ENCODE measurements around the gene GTF2F2.

GTF2F2 gene

DNA sequence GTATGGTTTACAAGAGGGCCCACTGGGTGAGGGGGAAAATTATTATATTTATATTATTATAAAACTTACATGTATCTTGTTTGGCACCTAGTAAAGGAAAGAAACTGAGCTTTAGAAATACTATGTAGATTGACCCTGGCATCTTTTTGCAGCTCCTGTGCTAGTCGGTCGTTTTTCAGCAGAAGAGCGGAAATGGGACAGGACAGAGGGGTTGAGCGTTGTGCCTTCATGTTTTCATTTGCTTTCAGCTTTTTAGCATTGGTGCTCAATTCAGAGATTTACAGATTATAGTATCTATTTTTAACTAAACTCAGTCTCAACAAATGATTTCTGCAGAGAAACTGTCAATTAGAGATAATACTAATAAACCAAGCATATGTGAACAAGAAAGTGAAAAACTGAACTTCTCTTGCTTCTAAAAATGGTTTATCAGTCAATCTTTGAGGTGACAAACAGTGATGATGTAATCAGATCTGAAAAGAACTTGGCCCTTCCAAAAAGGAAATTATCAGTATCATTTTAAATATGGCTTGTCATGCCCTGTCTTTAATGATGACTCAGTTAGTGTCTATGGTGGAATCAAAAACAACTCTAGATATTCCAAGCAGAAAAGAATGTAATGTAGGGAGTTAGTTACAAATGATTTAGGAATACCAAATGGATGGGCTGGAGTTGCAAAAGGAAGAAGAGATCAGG is 137.5 kb downstream of the GTF2F2 start:
- Histone ChIP-seq H3K27me3 (ENCODE audit: insufficient read depth, poor library complexity, severe bottlenecking) (no peaks in the 10 kb centered on the region), H3K27ac (replicated peaks) (no peak overlapping the region), H3K4me3 (replicated peaks; ENCODE audit: insufficient read depth, low read length) (no peak overlapping the region)
- TF ChIP-seq REST (IDR thresholded peaks at IDR 0.05; ENCODE audit: insufficient replicate concordance, low read depth) (no peak), SPI1 (IDR thresholded peaks at IDR 0.05; ENCODE audit: borderline replicate concordance, low read depth) (no peak), GABPA (IDR thresholded peaks at IDR 0.05; ENCODE audit: low read depth) (no peak), POLR2AphosphoS5 (IDR thresholded peaks at IDR 0.05; ENCODE audit: low read depth) (no peak)
- TF ChIP-seq, protein P1, sequence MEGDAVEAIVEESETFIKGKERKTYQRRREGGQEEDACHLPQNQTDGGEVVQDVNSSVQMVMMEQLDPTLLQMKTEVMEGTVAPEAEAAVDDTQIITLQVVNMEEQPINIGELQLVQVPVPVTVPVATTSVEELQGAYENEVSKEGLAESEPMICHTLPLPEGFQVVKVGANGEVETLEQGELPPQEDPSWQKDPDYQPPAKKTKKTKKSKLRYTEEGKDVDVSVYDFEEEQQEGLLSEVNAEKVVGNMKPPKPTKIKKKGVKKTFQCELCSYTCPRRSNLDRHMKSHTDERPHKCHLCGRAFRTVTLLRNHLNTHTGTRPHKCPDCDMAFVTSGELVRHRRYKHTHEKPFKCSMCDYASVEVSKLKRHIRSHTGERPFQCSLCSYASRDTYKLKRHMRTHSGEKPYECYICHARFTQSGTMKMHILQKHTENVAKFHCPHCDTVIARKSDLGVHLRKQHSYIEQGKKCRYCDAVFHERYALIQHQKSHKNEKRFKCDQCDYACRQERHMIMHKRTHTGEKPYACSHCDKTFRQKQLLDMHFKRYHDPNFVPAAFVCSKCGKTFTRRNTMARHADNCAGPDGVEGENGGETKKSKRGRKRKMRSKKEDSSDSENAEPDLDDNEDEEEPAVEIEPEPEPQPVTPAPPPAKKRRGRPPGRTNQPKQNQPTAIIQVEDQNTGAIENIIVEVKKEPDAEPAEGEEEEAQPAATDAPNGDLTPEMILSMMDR (IDR thresholded peaks at IDR 0.05; ENCODE audit: insufficient read depth, low read length), result no peak
- DNase-seq (ENCODE audit: low read depth in 1 of 2, low spot score in 1 of 2), result no peak

DNA sequence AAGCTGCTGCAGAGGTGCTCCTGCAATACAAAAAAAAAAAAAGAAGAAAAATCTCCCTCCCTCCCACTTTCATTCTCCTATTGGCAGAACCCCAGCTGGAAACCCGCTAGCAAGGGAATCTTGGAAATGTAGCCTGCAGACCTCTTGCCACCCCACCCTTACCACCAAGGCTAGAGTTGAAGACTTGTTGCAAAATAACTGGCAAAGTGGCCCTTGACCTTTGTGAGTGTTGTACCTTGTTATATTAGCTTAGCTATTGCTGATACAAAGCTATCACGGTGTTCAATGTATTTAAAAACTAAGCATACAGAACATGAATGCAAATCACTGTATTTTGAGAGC is 138.0 kb downstream of the GTF2F2 start:
- H3K4me3 ChIP-seq (replicated peaks; ENCODE audit: insufficient read depth, low read length), result no peak overlapping the region
- H3K27me3 ChIP-seq (ENCODE audit: insufficient read depth, poor library complexity, severe bottlenecking), result no peaks in the 10 kb centered on the region
- H3K27ac ChIP-seq (replicated peaks), result no peak overlapping the region
- no peak for DNase-seq (ENCODE audit: low read depth in 1 of 2, low spot score in 1 of 2)
- no peak for TF ChIP-seq POLR2AphosphoS5 (IDR thresholded peaks at IDR 0.05; ENCODE audit: low read depth)
- no peak for TF ChIP-seq REST (IDR thresholded peaks at IDR 0.05; ENCODE audit: insufficient replicate concordance, low read depth)
- TF ChIP-seq GABPA (IDR thresholded peaks at IDR 0.05; ENCODE audit: low read depth), result no peak
- no peak for TF ChIP-seq SPI1 (IDR thresholded peaks at IDR 0.05; ENCODE audit: borderline replicate concordance, low read depth)
- TF ChIP-seq, protein P1 (IDR thresholded peaks at IDR 0.05; ENCODE audit: insufficient read depth, low read length), result no peak

DNA sequence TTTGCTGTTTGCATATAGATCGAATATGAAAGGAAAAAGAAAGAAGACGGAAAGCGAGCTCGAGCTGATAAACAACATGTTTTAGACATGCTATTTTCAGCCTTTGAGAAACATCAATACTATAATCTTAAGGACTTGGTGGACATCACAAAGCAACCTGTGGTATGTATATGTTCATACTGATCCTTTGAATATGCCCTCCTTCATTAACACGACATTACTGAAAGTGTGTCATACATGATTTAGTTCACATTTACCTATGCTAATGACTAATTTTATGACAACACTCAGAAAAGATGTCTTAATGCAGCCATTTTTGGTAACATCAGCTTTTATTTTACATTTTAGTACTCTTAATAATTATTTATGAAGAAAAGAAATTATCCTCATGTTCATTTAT is 146.9 kb downstream of the GTF2F2 start:
- Histone ChIP-seq H3K27ac (replicated peaks) (no peak overlapping the region), H3K27me3 (ENCODE audit: insufficient read depth, poor library complexity, severe bottlenecking) (no peaks in the 10 kb centered on the region), H3K4me3 (replicated peaks; ENCODE audit: insufficient read depth, low read length) (no peak overlapping the region)
- DNase-seq (ENCODE audit: low read depth in 1 of 2, low spot score in 1 of 2), result no peak
- TF ChIP-seq POLR2AphosphoS5 (IDR thresholded peaks at IDR 0.05; ENCODE audit: low read depth) (no peak), REST (IDR thresholded peaks at IDR 0.05; ENCODE audit: insufficient replicate concordance, low read depth) (no peak), GABPA (IDR thresholded peaks at IDR 0.05; ENCODE audit: low read depth) (no peak), SPI1 (IDR thresholded peaks at IDR 0.05; ENCODE audit: borderline replicate concordance, low read depth) (no peak)
- TF ChIP-seq, protein P1 (IDR thresholded peaks at IDR 0.05; ENCODE audit: insufficient read depth, low read length), result no peak
